WTC11 (cell line): ENCODE measurements around the gene CACNG4.

Experiments
- ATF1 ChIP-seq: sonication (generic); formaldehyde crosslinking; IDR thresholded peaks from 2 replicates; pipeline ENCODE4 v1.8.1; 2023; ENCODE audit warnings: mild to moderate bottlenecking, moderate library complexity, missing genetic modification reagents
- CREM ChIP-seq: sonication (generic); formaldehyde crosslinking; IDR thresholded peaks from 2 replicates; pipeline ENCODE4 v1.8.1; 2022; ENCODE audit warnings: mild to moderate bottlenecking, missing genetic modification reagents, moderate library complexity
- CTCF ChIP-seq: fragments of 200-600 bp; IDR thresholded peaks from 2 replicates; pipeline ENCODE4 v1.8.0; 2022; ENCODE audit warnings: antibody characterized with exemption
- MAX ChIP-seq: sonication (generic); formaldehyde crosslinking; IDR thresholded peaks from 2 replicates; pipeline ENCODE4 v1.8.0; 2022; ENCODE audit warnings: mild to moderate bottlenecking, missing genetic modification reagents
- MLX ChIP-seq: sonication (generic); formaldehyde crosslinking; IDR thresholded peaks from 2 replicates; pipeline ENCODE4 v1.8.1; 2023; ENCODE audit warnings: mild to moderate bottlenecking, missing genetic modification reagents, moderate library complexity
- NFYB ChIP-seq: sonication (generic); formaldehyde crosslinking; conservative IDR thresholded peaks from 2 replicates; pipeline ENCODE4 v1.8.0; 2022; ENCODE audit warnings: low read depth, missing genetic modification reagents
- RELA ChIP-seq: sonication (generic); formaldehyde crosslinking; IDR thresholded peaks from 2 replicates; pipeline ENCODE4 v1.8.1; 2022; ENCODE audit warnings: missing genetic modification reagents, mild to moderate bottlenecking, borderline replicate concordance
- TEAD1 ChIP-seq: sonication (generic); formaldehyde crosslinking; IDR thresholded peaks from 2 replicates; pipeline ENCODE4 v1.8.0; 2022; ENCODE audit warnings: mild to moderate bottlenecking, missing genetic modification reagents

GRCh38 chr17:67076290-67076689 is 111.8 kb downstream of the CACNG4 start:
- TF ChIP-seq CTCF (no peak), MLX (CRISPR knock-in tag) (no peak), NFYB (CRISPR knock-in tag) (no peak), CREM (CRISPR knock-in tag) (no peak), ATF1 (no peak), TEAD1 (CRISPR knock-in tag) (no peak), MAX (CRISPR knock-in tag) (no peak), RELA (CRISPR knock-in tag) (no peak)
